SK-N-SH treated with all-trans-retinoic acid at 6 μM for 48 hours (cell line): Measurements from ENCODE around the gene MTX2.

Source experiments
- ATAC-seq: fragments of 200-7000 bp; cut with Tn5 transposase; 3 replicates; pipeline ENCODE4 v1.9.1; 2020; ENCODE audit warnings: mild to moderate bottlenecking, moderate library complexity
- ARNTL ChIP-seq: fragments of 450-650 bp; formaldehyde crosslinking; IDR thresholded peaks from 2 replicates; pipeline ENCODE4 v1.5.0; 2020; ENCODE audit warnings: low read depth, mild to moderate bottlenecking, moderate library complexity, borderline replicate concordance
- BACH2 ChIP-seq: fragments of 250-450 bp; sonication (Bioruptor Pico); IDR thresholded peaks from 2 replicates; pipeline ENCODE4 v1.9.0; 2021; ENCODE audit warnings: mild to moderate bottlenecking, borderline replicate concordance
- CREB5 ChIP-seq: fragments of 250-450 bp; sonication (Bioruptor Pico); IDR thresholded peaks from 2 replicates; pipeline ENCODE4 v1.5.1; 2020; ENCODE audit warnings: low read depth, mild to moderate bottlenecking, moderate library complexity
- CSDC2 ChIP-seq: fragments of 250-450 bp; sonication (Bioruptor Pico); IDR thresholded peaks from 2 replicates; pipeline ENCODE4 v1.5.0; 2020; ENCODE audit warnings: mild to moderate bottlenecking, moderate library complexity
- CSRNP3 ChIP-seq: fragments of 250-450 bp; sonication (Bioruptor Pico); IDR thresholded peaks from 2 replicates; pipeline ENCODE4 v1.5.1; 2021; ENCODE audit warnings: mild to moderate bottlenecking, moderate library complexity
- ESRRG ChIP-seq: fragments of 250-450 bp; sonication (Bioruptor Pico); IDR thresholded peaks from 2 replicates; pipeline ENCODE4 v1.6.1; 2021; ENCODE audit warnings: mild to moderate bottlenecking
- GLIS3 ChIP-seq: fragments of 250-450 bp; sonication (Bioruptor Pico); IDR thresholded peaks from 2 replicates; pipeline ENCODE4 v1.5.0; 2020; ENCODE audit warnings: mild to moderate bottlenecking, moderate library complexity
- ISL1 ChIP-seq: fragments of 250-450 bp; sonication (Bioruptor Pico); IDR thresholded peaks from 2 replicates; pipeline ENCODE4 v2.1.2; 2022; ENCODE audit warnings: mild to moderate bottlenecking, moderate library complexity
- OSR1 ChIP-seq: fragments of 250-450 bp; sonication (Bioruptor Pico); IDR thresholded peaks from 2 replicates; pipeline ENCODE4 v1.8.0; 2022; ENCODE audit warnings: moderate library complexity, mild to moderate bottlenecking, inconsistent platforms
- PATZ1 ChIP-seq: fragments of 250-450 bp; sonication (Bioruptor Pico); IDR thresholded peaks from 2 replicates; pipeline ENCODE4 v1.8.0; 2020; ENCODE audit warnings: mild to moderate bottlenecking, moderate library complexity, borderline replicate concordance
- POU6F1 ChIP-seq: fragments of 250-450 bp; sonication (Bioruptor Pico); IDR thresholded peaks from 2 replicates; pipeline ENCODE4 v1.8.0; 2021; ENCODE audit warnings: low read depth, mild to moderate bottlenecking, moderate library complexity, borderline replicate concordance
- PPARA ChIP-seq: fragments of 250-450 bp; sonication (Bioruptor Pico); IDR thresholded peaks from 2 replicates; pipeline ENCODE4 v1.5.0; 2020; ENCODE audit warnings: mild to moderate bottlenecking, borderline replicate concordance
- RARB ChIP-seq: fragments of 250-450 bp; sonication (Bioruptor Pico); IDR thresholded peaks from 2 replicates; pipeline ENCODE4 v1.8.0; 2021; ENCODE audit warnings: mild to moderate bottlenecking, moderate library complexity
- SNAI2 ChIP-seq: fragments of 250-450 bp; sonication (Bioruptor Pico); IDR thresholded peaks from 2 replicates; pipeline ENCODE4 v1.5.0; 2020; ENCODE audit warnings: mild to moderate bottlenecking, moderate library complexity
- TCF4 ChIP-seq: fragments of 250-450 bp; sonication (Bioruptor Pico); IDR thresholded peaks from 2 replicates; pipeline ENCODE4 v1.8.0; 2021; ENCODE audit warnings: mild to moderate bottlenecking, moderate library complexity, borderline replicate concordance
- TOX ChIP-seq: fragments of 250-450 bp; sonication (Bioruptor Pico); IDR thresholded peaks from 2 replicates; pipeline ENCODE4 v1.8.0; 2021; ENCODE audit warnings: mild to moderate bottlenecking, moderate library complexity, borderline replicate concordance
- TSHZ2 ChIP-seq: fragments of 250-450 bp; sonication (Bioruptor Pico); IDR thresholded peaks from 2 replicates; pipeline ENCODE4 v1.5.0; 2020; ENCODE audit warnings: mild to moderate bottlenecking, moderate library complexity
- ZC3H10 ChIP-seq: fragments of 250-450 bp; sonication (Bioruptor Pico); IDR thresholded peaks from 2 replicates; pipeline ENCODE4 v1.5.1; 2021; ENCODE audit warnings: mild to moderate bottlenecking, moderate library complexity
- ZFP3 ChIP-seq: fragments of 250-450 bp; sonication (Bioruptor Pico); IDR thresholded peaks from 2 replicates; pipeline ENCODE4 v1.5.0; 2020; ENCODE audit warnings: mild to moderate bottlenecking, moderate library complexity
- ZNF70 ChIP-seq: fragments of 450-650 bp; formaldehyde crosslinking; IDR thresholded peaks from 2 replicates; pipeline ENCODE4 v1.5.0; 2020; ENCODE audit warnings: mild to moderate bottlenecking, moderate library complexity
- ZNF8 ChIP-seq: fragments of 450-650 bp; formaldehyde crosslinking; IDR thresholded peaks from 2 replicates; pipeline ENCODE4 v1.5.0; 2020; ENCODE audit warnings: mild to moderate bottlenecking, moderate library complexity

Gene MTX2

GRCh38 chr2:176292608-176293007 lies 23.4 kb downstream of the MTX2 start:
- ATAC-seq: no peak
- no peak for TF ChIP-seq PATZ1 (CRISPR knock-in tag)
- no peak for TF ChIP-seq GLIS3 (CRISPR knock-in tag)
- no peak for TF ChIP-seq TSHZ2
- TF ChIP-seq TOX (CRISPR knock-in tag): no peak
- TF ChIP-seq ZNF70: no peak
- TF ChIP-seq ISL1 (CRISPR knock-in tag): no peak
- TF ChIP-seq BACH2 (CRISPR knock-in tag): no peak
- TF ChIP-seq CSRNP3 (CRISPR knock-in tag): no peak
- no peak for TF ChIP-seq SNAI2 (CRISPR knock-in tag)
- no peak for TF ChIP-seq CREB5 (CRISPR knock-in tag)
- TF ChIP-seq ZC3H10 (CRISPR knock-in tag): no peak
- TF ChIP-seq PPARA (CRISPR knock-in tag): no peak
- no peak for TF ChIP-seq POU6F1 (CRISPR knock-in tag)
- no peak for TF ChIP-seq ZFP3 (CRISPR knock-in tag)
- TF ChIP-seq CSDC2 (CRISPR knock-in tag): no peak
- TF ChIP-seq OSR1 (CRISPR knock-in tag): no peak
- no peak for TF ChIP-seq ARNTL (CRISPR knock-in tag)
- TF ChIP-seq TCF4 (CRISPR knock-in tag): no peak
- TF ChIP-seq ZNF8 (CRISPR knock-in tag): no peak
- no peak for TF ChIP-seq RARB

- ATAC-seq: no peak
- no peak for TF ChIP-seq POU6F1 (CRISPR knock-in tag)
- no peak for TF ChIP-seq TCF4 (CRISPR knock-in tag)
- TF ChIP-seq TOX (CRISPR knock-in tag): no peak
- TF ChIP-seq, all 23 proteins: peak for 0
These were observed 24.1 kb downstream of the MTX2 start for GRCh38 chr2:176293334-176293733.

- TF ChIP-seq TOX (CRISPR knock-in tag) (no peak), ESRRG (CRISPR knock-in tag) (no peak), ISL1 (CRISPR knock-in tag) (0 out of 2 replicates have a peak, but pooled peaks have one; percentile 23), ZC3H10 (CRISPR knock-in tag) (no peak)
- ATAC-seq: no peak; the same call in 2 of the 3 replicates
These were observed 27.8 kb downstream of the MTX2 start for GRCh38 chr2:176297067-176297466.
